K562 (cell line): ENCODE data around the gene LTBR. TPM values are rescaled to one million over a fixed set of nuclear protein-coding genes. Genes with fewer than 3 reads are reported as not detected.
A peak's percentile ranks its signal among the peaks of the same experiment; 100 is the strongest.

Experiments
- ARID3A ChIP-seq: IDR thresholded peaks from 2 replicates; pipeline ENCODE4 v1.6.1; 2012; ENCODE audit warnings: low read depth, low read length, improper control_type of control experiment, borderline replicate concordance
- GTF3C2 ChIP-seq: IDR thresholded peaks from 3 replicates; pipeline ENCODE4 v1.6.1; 2011; ENCODE audit warnings: borderline replicate concordance, mild to moderate bottlenecking, moderate library complexity; ENCODE audit not compliant: insufficient read length; ENCODE audit errors: extremely low read depth
- HMG20A ChIP-seq: fragments of 450-650 bp; formaldehyde crosslinking; conservative IDR thresholded peaks from 2 replicates; pipeline ENCODE4 v1.4.0; 2020; ENCODE audit warnings: mild to moderate bottlenecking, mixed read lengths
- KDM1A ChIP-seq, 2 experiments: fragments of 450-650 bp; IDR thresholded peaks; 2 replicates each; pipeline ENCODE4 v1.6.1; 2016; ENCODE audit warnings: mild to moderate bottlenecking in 2 of 2
- YY1 ChIP-seq, 3 experiments: IDR thresholded peaks; 2 replicates each; pipeline ENCODE4 v1.6.1; 2011; ENCODE audit warnings: low read length in 2 of 3, mild to moderate bottlenecking in 2 of 3, moderate library complexity in 2 of 3, borderline replicate concordance in 1 of 3, control low read depth in 1 of 3, low read depth in 1 of 3; ENCODE audit not compliant: insufficient read depth in 3 of 3, insufficient replicate concordance in 2 of 3, control insufficient read depth in 1 of 3, insufficient read length in 1 of 3; ENCODE audit errors: extremely low read depth in 1 of 3
- polyA plus RNA-seq, 8 experiments: library from polyadenylated mRNA; depleted of rRNA in 4 of 8; stranded (reverse) in 5 of 8; unstranded in 3 of 8; fragments of >200 nt; fragmentation: Nextera tagmentation in 2 of 8; fragmentation: Illumina TruSeq in 1 of 8; extraction: Ambion mirVana in 2 of 8; extraction: Trizol in 1 of 8; gene quantifications; 2 replicates each; pipeline versions ENCODE4 v1.2.1 to v1.2.3, GENCODE V29; 2011 to 2014; ENCODE audit warnings: inconsistent platforms in 1 of 8, missing spikeins in 1 of 8
- total RNA-seq, 7 experiments: library from RNA; depleted of rRNA in 6 of 7; stranded (reverse); fragments of >200 nt in 6 of 7; fragmentation: Illumina TruSeq in 2 of 7; extraction: Trizol in 2 of 7; gene quantifications; 2 replicates each; pipeline versions ENCODE4 v1.2.1 to v1.2.3, GENCODE V29; 2011 to 2021; ENCODE audit warnings: low replicate concordance in 1 of 7

Gene LTBR
- total and polyA plus RNA-seq, 9 of the 15 experiments (the other 6 are each of a cell fraction or from before 2014, with no cell fraction given): 0.96 to 69.0 (median 35.3) TPM

GRCh38 chr12:6425590-6426531 is 41.9 kb downstream of the LTBR start (continued):
- TF ChIP-seq GTF3C2: no peak
- no peak for TF ChIP-seq HMG20A
- TF ChIP-seq YY1 (IDR thresholded peaks at IDR 0.05; ENCODE audit: borderline replicate concordance in 1 of 3, control insufficient read depth in 1 of 3, extremely low read depth in 1 of 3, insufficient read depth in 3 of 3, insufficient read length in 1 of 3, insufficient replicate concordance in 2 of 3, low read depth in 1 of 3, low read length in 2 of 3): peak in 1 of 3 experiments; percentile 13
- TF ChIP-seq ARID3A: no peak
- peak; percentile 81 to 90 for TF ChIP-seq KDM1A (IDR thresholded peaks at IDR 0.05)
